Hematopoietic multipotent progenitor cell (in vitro differentiated cells): Measurements from ENCODE around the gene PEX10. TPM values are rescaled to one million over a fixed set of nuclear protein-coding genes. Genes with fewer than 3 reads are reported as not detected.

Experiments used
- DNase-seq, 3 donors: peaks; one replicate each; pipeline ENCODE4 v3.0.0-alpha.2; 2011 to 2015; ENCODE audit warnings: low read depth in 2 of 3, low spot score in 2 of 3
- total RNA-seq: library from RNA; depleted of rRNA; stranded (reverse); fragments of >200 nt; gene quantifications from one replicate; pipeline ENCODE4 v1.2.3, GENCODE V29; 2012

PEX10 gene
- total RNA-seq, 1 donor, result 41.5 TPM

GRCh38 chr1:2377751-2378440, 34.5 kb downstream of the PEX10 start:
- DNase-seq, result no peak

GRCh38 chr1:2376931-2377672, 35.3 kb downstream of the PEX10 start:
- DNase-seq, result no peak

- DNase-seq, result no peak
Measured at GRCh38 chr1:2376261-2376741, 36.1 kb downstream of the PEX10 start.

- DNase-seq, result no peak
Measured at GRCh38 chr1:2375923-2376260, 36.5 kb downstream of the PEX10 start.

- no peak for DNase-seq
Measured at GRCh38 chr1:2375246-2375922, 37.0 kb downstream of the PEX10 start.

- DNase-seq, result no peak
Measured at GRCh38 chr1:2374252-2375155, 37.9 kb downstream of the PEX10 start.

GRCh38 chr1:2373551-2374251, 38.7 kb downstream of the PEX10 start:
- DNase-seq, result no peak

GRCh38 chr1:2372551-2373490, 39.5 kb downstream of the PEX10 start:
- no peak for DNase-seq

- DNase-seq, result no peak
Measured at GRCh38 chr1:2368053-2368744, 44.2 kb downstream of the PEX10 start.

GRCh38 chr1:2363847-2364513, 48.4 kb downstream of the PEX10 start:
- DNase-seq, result no peak

GRCh38 chr1:2360588-2361364, 51.6 kb downstream of the PEX10 start:
- DNase-seq, result no peak

- DNase-seq, result no peak
Measured at GRCh38 chr1:2358651-2359640, 53.4 kb downstream of the PEX10 start.

- no peak for DNase-seq
Measured at GRCh38 chr1:2358072-2358471, 54.3 kb downstream of the PEX10 start.

- no peak for DNase-seq
Measured at GRCh38 chr1:2356911-2357845, 55.2 kb downstream of the PEX10 start.

- no peak for DNase-seq
Measured at GRCh38 chr1:2356401-2356800, 56.0 kb downstream of the PEX10 start.
